ENCODE data around the gene TMEM132D. TPM values are rescaled to one million over a fixed set of nuclear protein-coding genes. Genes with fewer than 3 reads are reported as not detected.

Gene TMEM132D
- total and polyA plus RNA-seq, 2 of the 4 experiments (the other 2 are of a cell fraction), result not detected

DNA sequence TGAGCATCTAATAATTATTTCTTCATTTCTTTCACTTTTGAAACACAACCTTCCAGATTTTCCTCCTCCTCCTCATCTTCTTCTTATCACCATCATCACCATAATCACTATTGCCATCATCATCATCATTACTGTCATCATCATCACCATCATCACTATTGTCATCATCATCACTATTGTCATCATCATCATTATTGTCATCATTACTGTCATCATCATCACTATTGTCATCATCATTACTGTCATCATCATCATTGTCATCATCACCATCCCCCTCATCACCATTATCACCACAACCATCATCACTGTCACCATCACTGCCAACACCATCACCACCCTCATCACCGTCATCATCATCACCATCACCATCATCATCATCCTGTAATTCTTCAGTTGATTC lies 400.0 kb downstream of the TMEM132D start:
- Histone ChIP-seq H3K79me1 (ENCODE audit: low read depth in 1 of 2, low read length in 2 of 2) (no peaks in the 10 kb centered on the region), H2AFZ (replicated peaks; ENCODE audit: low read length, poor library complexity) (no peak overlapping the region), H2BK20ac (ENCODE audit: low read depth, low read length) (no peak overlapping the region), H3K4me3 (ENCODE audit: insufficient read depth, low read depth, low read length) (no peak overlapping the region), H3K27me3 (ENCODE audit: control insufficient read depth, insufficient read depth, low read length) (no peaks in the 10 kb centered on the region), H3K14ac (replicated peaks; ENCODE audit: low read depth, low read length) (no peak overlapping the region), H4K20me1 (ENCODE audit: insufficient read depth, low read length) (no peaks in the 10 kb centered on the region), H2BK120ac (ENCODE audit: low read depth, low read length) (no peak overlapping the region), H4K91ac (ENCODE audit: insufficient read depth, low read depth, low read length) (no peak overlapping the region), H2BK5ac (ENCODE audit: low read depth, low read length, poor library complexity, severe bottlenecking) (no peak overlapping the region), H3K18ac (ENCODE audit: low read depth, low read length) (no peak overlapping the region), H3K9me3 (ENCODE audit: control insufficient read depth, insufficient read depth, low read length) (peaks cover 7% of the 10 kb centered on the region), H4K8ac (ENCODE audit: low read depth in 2 of 2, low read length in 2 of 2) (no peak overlapping the region), H2AK5ac (ENCODE audit: low read depth, low read length) (no peak overlapping the region), H3K4me2 (ENCODE audit: low read depth, low read length) (no peak overlapping the region), H3K4ac (ENCODE audit: low read depth, low read length) (no peak overlapping the region), H3K4me1 (ENCODE audit: control insufficient read depth, insufficient read depth, low read length) (no peaks in the 10 kb centered on the region), H3K36me3 (ENCODE audit: control insufficient read depth, insufficient read depth, low read length) (no peaks in the 10 kb centered on the region), H2AK9ac (replicated peaks; ENCODE audit: low read depth, low read length, poor library complexity) (no peak overlapping the region), H3K9ac (ENCODE audit: low read depth, low read length) (no peak overlapping the region), H3K27ac (ENCODE audit: insufficient read depth, low read length) (no peak overlapping the region), H3K23ac (ENCODE audit: low read depth, low read length) (no peak overlapping the region), H2BK15ac (ENCODE audit: low read depth, low read length) (no peak overlapping the region), H3K9me1 (ENCODE audit: insufficient read depth, low read length) (no peaks in the 10 kb centered on the region), H4K5ac (ENCODE audit: low read depth, low read length) (no peak overlapping the region), H3K56ac (ENCODE audit: extremely low read depth, insufficient read depth, low read length) (no peak overlapping the region)
- no TSS peak for BruUV-seq (replicated peaks)
- no peak for ATAC-seq (ENCODE audit: low read depth)
- intact Hi-C loops (cut with micrococcal nuclease), result no loop called here
- dilution Hi-C loops (cut with HindIII; ENCODE audit: low sequenced_read_pairs, unreplicated experiment), result no loop called here
- no peak for DNase-seq
- POLR2A ChIA-PET (ENCODE audit: unreplicated experiment), result no interaction called here
- WGBS, 2 experiments (ENCODE audit: extremely low coverage in 2 of 2, insufficient read length in 1 of 2), result 100% methylated on average over 1 of the region's 1 CpG; no CpG with 5 or more reads in 1 of the 2 experiments
- no peak for TF ChIP-seq MXI1 (IDR thresholded peaks at IDR 0.05; ENCODE audit: borderline replicate concordance, low read depth, low read length)
- TF ChIP-seq RFX5 (IDR thresholded peaks at IDR 0.05; ENCODE audit: low read depth, low read length), result no peak
- TF ChIP-seq FOS (IDR thresholded peaks at IDR 0.05; ENCODE audit: low read depth, low read length), result no peak
- TF ChIP-seq SMC3 (IDR thresholded peaks at IDR 0.05; ENCODE audit: low read depth, low read length), result no peak
- TF ChIP-seq, protein P1, sequence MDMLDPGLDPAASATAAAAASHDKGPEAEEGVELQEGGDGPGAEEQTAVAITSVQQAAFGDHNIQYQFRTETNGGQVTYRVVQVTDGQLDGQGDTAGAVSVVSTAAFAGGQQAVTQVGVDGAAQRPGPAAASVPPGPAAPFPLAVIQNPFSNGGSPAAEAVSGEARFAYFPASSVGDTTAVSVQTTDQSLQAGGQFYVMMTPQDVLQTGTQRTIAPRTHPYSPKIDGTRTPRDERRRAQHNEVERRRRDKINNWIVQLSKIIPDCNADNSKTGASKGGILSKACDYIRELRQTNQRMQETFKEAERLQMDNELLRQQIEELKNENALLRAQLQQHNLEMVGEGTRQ (IDR thresholded peaks at IDR 0.05; ENCODE audit: low read depth, low read length), result no peak
- no peak for TF ChIP-seq CEBPB (IDR thresholded peaks at IDR 0.05; ENCODE audit: low read depth, low read length)
- CTCF ChIA-PET, result no interaction called here
- in situ Hi-C loops (cut with MboI; ENCODE audit: low sequenced_read_pairs), result no loop called here
